ENCODE results near the gene LTB4R2.

- TF ChIP-seq CTCF (IDR thresholded peaks at IDR 0.05; ENCODE audit: low read length) (no peak), EZH2phosphoT487 (IDR thresholded peaks at IDR 0.05; ENCODE audit: low read length) (no peak)
These were observed 41.6 kb downstream of the LTB4R2 start for GRCh38 chr14:24351517-24351916.

Measured in MM.1S (cell line).